PFSK-1 (cell line): Measurements from ENCODE around the gene MAPK4.

Experiments used
- FOXP2 ChIP-seq: optimal IDR thresholded peaks from 2 replicates; pipeline ENCODE3; 2011; ENCODE audit warnings: borderline replicate concordance, control low read depth, inconsistent platforms; ENCODE audit not compliant: insufficient read depth; ENCODE audit errors: extremely low read length, extremely low read depth
- POLR2AphosphoS5 ChIP-seq: IDR thresholded peaks from 2 replicates; pipeline ENCODE4 v1.6.1; 2012; ENCODE audit warnings: low read depth, mild to moderate bottlenecking, control low read depth, low read length, moderate library complexity
- SIN3A ChIP-seq: IDR thresholded peaks from 2 replicates; pipeline ENCODE4 v1.6.1; 2012; ENCODE audit warnings: mild to moderate bottlenecking, low read length, moderate library complexity, borderline replicate concordance; ENCODE audit not compliant: insufficient read depth
- TAF1 ChIP-seq: IDR thresholded peaks from 2 replicates; pipeline ENCODE4 v1.6.1; 2012; ENCODE audit warnings: low read length, control low read depth, borderline replicate concordance; ENCODE audit not compliant: insufficient read depth
- TF ChIP-seq, protein P1 (sequence below), 2 experiments: IDR thresholded peaks; 2 replicates each; pipeline versions ENCODE4 v1.6.1 to v1.8.0; 2011 to 2012; ENCODE audit warnings: low read depth in 2 of 2, low read length in 2 of 2, control low read depth in 1 of 2, inconsistent platforms in 1 of 2, mild to moderate bottlenecking in 1 of 2, moderate library complexity in 1 of 2; ENCODE audit not compliant: insufficient read depth in 1 of 2

The MAPK4 gene

GRCh38 chr18:50630895-50631294, 71.0 kb downstream of the MAPK4 start:
- TF ChIP-seq, protein P1, sequence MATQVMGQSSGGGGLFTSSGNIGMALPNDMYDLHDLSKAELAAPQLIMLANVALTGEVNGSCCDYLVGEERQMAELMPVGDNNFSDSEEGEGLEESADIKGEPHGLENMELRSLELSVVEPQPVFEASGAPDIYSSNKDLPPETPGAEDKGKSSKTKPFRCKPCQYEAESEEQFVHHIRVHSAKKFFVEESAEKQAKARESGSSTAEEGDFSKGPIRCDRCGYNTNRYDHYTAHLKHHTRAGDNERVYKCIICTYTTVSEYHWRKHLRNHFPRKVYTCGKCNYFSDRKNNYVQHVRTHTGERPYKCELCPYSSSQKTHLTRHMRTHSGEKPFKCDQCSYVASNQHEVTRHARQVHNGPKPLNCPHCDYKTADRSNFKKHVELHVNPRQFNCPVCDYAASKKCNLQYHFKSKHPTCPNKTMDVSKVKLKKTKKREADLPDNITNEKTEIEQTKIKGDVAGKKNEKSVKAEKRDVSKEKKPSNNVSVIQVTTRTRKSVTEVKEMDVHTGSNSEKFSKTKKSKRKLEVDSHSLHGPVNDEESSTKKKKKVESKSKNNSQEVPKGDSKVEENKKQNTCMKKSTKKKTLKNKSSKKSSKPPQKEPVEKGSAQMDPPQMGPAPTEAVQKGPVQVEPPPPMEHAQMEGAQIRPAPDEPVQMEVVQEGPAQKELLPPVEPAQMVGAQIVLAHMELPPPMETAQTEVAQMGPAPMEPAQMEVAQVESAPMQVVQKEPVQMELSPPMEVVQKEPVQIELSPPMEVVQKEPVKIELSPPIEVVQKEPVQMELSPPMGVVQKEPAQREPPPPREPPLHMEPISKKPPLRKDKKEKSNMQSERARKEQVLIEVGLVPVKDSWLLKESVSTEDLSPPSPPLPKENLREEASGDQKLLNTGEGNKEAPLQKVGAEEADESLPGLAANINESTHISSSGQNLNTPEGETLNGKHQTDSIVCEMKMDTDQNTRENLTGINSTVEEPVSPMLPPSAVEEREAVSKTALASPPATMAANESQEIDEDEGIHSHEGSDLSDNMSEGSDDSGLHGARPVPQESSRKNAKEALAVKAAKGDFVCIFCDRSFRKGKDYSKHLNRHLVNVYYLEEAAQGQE (IDR thresholded peaks at IDR 0.05; ENCODE audit: insufficient read depth in 1 of 2, low read depth in 2 of 2, low read length in 2 of 2) = no peak
- TF ChIP-seq SIN3A (no peak), FOXP2 (no peak), POLR2AphosphoS5 (no peak), TAF1 (no peak)

DNA sequence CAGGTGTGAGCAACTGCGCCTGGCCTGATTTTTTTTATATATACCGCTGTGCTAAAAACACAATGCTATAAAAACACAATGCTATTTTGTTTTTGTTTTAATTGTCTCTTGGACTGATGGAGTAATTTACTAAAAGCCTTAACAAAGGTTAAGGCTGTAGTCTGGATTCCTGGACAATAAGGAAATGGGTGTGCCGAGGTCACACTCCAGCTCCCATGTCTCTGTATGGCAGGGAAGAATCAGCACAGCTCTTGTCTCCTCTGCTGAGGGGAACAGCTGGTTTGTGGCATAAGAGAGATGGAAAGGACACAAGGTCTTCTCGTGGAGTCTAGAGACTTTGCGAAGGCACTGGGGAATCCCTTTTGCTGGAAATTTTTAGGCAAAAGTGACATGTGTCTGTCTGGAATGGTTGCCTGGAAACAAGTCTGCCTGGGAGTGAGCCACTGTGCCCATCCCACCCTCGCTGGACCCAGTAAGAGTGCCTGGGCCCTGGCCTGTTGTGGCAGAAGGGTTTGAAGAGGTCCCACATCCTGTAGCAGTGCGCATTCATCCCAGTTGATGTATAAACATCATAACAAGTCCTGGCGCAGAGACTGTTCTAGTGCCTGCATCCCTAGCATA, 73.1 kb downstream of the MAPK4 start:
- TF ChIP-seq SIN3A (no peak), TAF1 (no peak), POLR2AphosphoS5 (no peak), FOXP2 (no peak)
- TF ChIP-seq, protein P1 (IDR thresholded peaks at IDR 0.05; ENCODE audit: insufficient read depth in 1 of 2, low read depth in 2 of 2, low read length in 2 of 2) = no peak

GRCh38 chr18:50633992-50634391, 74.1 kb downstream of the MAPK4 start:
- TF ChIP-seq FOXP2 = no peak
- TF ChIP-seq TAF1 = no peak
- TF ChIP-seq POLR2AphosphoS5 = no peak
- no peak for TF ChIP-seq SIN3A

- TF ChIP-seq SIN3A (no peak), FOXP2 (no peak), TAF1 (no peak), POLR2AphosphoS5 (no peak)
- TF ChIP-seq, protein P1 (IDR thresholded peaks at IDR 0.05; ENCODE audit: insufficient read depth in 1 of 2, low read depth in 2 of 2, low read length in 2 of 2) = no peak
These were observed 76.6 kb downstream of the MAPK4 start for GRCh38 chr18:50636366-50637057.

DNA sequence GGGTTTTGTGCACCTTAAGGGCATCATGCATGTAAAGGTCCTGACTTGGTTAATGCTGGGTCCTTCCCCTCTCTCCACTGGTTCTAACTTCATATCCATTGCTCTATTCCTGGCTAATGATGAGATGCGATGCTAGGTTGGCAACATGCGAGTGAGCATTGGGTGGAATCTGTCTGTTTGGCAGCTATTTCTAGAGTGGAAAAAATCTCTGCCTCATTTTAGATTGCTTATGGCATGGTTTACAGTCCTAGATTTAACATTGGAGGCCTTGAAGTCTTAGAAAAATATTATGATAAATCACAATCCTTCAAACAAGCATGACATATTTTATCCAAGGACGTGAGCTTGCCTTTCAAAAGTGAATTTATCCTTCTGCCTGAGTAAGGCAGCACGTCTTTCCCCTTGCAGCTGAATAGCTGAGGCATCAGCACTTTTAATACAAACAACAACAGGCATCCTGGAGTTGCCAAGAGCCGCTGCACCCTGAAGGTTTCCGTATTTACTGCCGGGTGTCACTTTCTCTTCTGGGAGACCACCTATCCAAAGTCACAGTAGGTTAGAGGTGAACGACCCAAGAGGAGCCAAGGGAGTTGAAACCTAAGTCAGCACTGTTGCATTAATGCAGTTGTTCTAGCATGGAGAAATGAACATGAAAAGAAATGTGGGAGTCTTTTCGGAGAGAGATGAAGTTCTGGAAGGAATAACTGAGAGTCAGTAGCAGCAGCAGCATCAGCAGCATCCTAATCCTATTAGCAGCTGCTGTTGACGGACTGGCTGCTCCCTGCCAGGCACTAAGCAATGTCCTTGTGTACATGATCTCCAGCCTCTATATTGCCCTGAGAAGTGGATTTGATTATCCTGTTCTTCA, 78.4 kb downstream of the MAPK4 start:
- TF ChIP-seq, protein P1 (IDR thresholded peaks at IDR 0.05; ENCODE audit: insufficient read depth in 1 of 2, low read depth in 2 of 2, low read length in 2 of 2) = no peak
- no peak for TF ChIP-seq SIN3A
- no peak for TF ChIP-seq TAF1
- no peak for TF ChIP-seq POLR2AphosphoS5
